Measurements from ENCODE around the gene ALKBH5. TPM values are rescaled to one million over a fixed set of nuclear protein-coding genes. Genes with fewer than 3 reads are reported as not detected.
A peak's percentile ranks its signal among the peaks of the same experiment; 100 is the strongest.

The ALKBH5 gene
- total and polyA plus RNA-seq, 9 of the 15 experiments (the other 6 are each of a cell fraction or from before 2014, with no cell fraction given) = 11.4 to 70.0 (median 47.4) TPM

GRCh38 chr17:18248300-18248731, 64.7 kb downstream of the ALKBH5 start:
- FAIRE-seq = peak; percentile 92
- no peak overlapping the region for H2AFZ ChIP-seq (ENCODE audit: low read depth, low read length)
- H3K79me2 ChIP-seq (ENCODE audit: control insufficient read depth, insufficient read depth, low read length) = no peaks in the 10 kb centered on the region
- 10% methylated on average over 8 of the region's 9 CpGs for WGBS (ENCODE audit: insufficient coverage, low coverage, missing lambda C conversion rate)
- peaks cover 65% of the 10 kb centered on the region; the same call in 2 of the 3 replicates for H3K36me3 ChIP-seq (ENCODE audit: control insufficient read depth, insufficient read depth, low read length)
- BruUV-seq (replicated peaks) = no TSS peak
- in situ Hi-C loops (cut with MboI) = no loop called here
- no peak overlapping the region for H3K27ac ChIP-seq (ENCODE audit: extremely low read depth, low read depth, low read length)
- ChIA-PET POLR2A (interaction anchor here (0.6 to 0.7 kb wide), 4 partner anchors 10 to 135 kb away, joined by 3 to 6 read pairs (median 4); no protein-coding TSS in a partner anchor), CTCF (ENCODE audit: low intra/inter-chr PET ratio) (no interaction called here)
- intact Hi-C loops (cut with micrococcal nuclease) = loop anchor here (5.0 kb wide), 1 partner anchor 69 kb away; the partner anchor contains the start of gene SMCR8
- H3K27me3 ChIP-seq (ENCODE audit: control insufficient read depth in 2 of 2, insufficient read depth in 2 of 2, low read length in 2 of 2) = no peaks in the 10 kb centered on the region
- peak; percentile 57 to 79 (median 68) for DNase-seq (ENCODE audit: extremely low read depth in 1 of 4, low spot score in 3 of 4)
- peaks cover 3 to 28% of the 10 kb centered on the region in 2 experiments; a peak in 4 of 5 replicates for H3K4me1 ChIP-seq (replicated peaks in 1 of 2; ENCODE audit: control insufficient read depth in 2 of 2, insufficient read depth in 2 of 2, low read length in 2 of 2)
- no peak overlapping the region for H3K4me2 ChIP-seq (ENCODE audit: insufficient read depth, low read length)
- H3K9ac ChIP-seq (ENCODE audit: insufficient read depth in 1 of 2, low read depth in 2 of 2, low read length in 2 of 2) = no peak overlapping the region
- H3K4me3 ChIP-seq = no peak overlapping the region
- no peaks in the 10 kb centered on the region for H3K9me3 ChIP-seq (replicated peaks; ENCODE audit: control insufficient read depth, insufficient read depth, low read depth, low read length)
- peaks cover 3% of the 10 kb centered on the region; the same call in 1 of the 2 replicates for H4K20me1 ChIP-seq (replicated peaks; ENCODE audit: control insufficient read depth, insufficient read depth, low read length)
- peaks cover 2% of the 10 kb centered on the region for H3K9me1 ChIP-seq (ENCODE audit: control insufficient read depth, insufficient read depth, low read length)
- ATAC-seq = peak; percentile 89
- TF ChIP-seq GABPB2 (CRISPR knock-in tag; conservative IDR thresholded peaks at IDR 0.05) = no peak
- peak; percentile 52 to 73; a peak in 3 of 4 replicates for TF ChIP-seq RAD21 (CRISPR knock-in tag; conservative IDR thresholded peaks at IDR 0.05 in 1 of 2, IDR thresholded peaks at IDR 0.05 in 1 of 2)
- no peak for TF ChIP-seq BRF1 (IDR thresholded peaks at IDR 0.05; ENCODE audit: borderline replicate concordance, extremely low read depth, insufficient read length)
- no peak for TF ChIP-seq RFX5 (IDR thresholded peaks at IDR 0.05; ENCODE audit: low read depth, low read length)
- TF ChIP-seq AFF4 (CRISPR knock-in tag; IDR thresholded peaks at IDR 0.05) = no peak
- no peak for TF ChIP-seq ZBTB43 (CRISPR knock-in tag; IDR thresholded peaks at IDR 0.05)
- TF ChIP-seq RFX7 (CRISPR knock-in tag; IDR thresholded peaks at IDR 0.05) = no peak
